A673 (cell line): ENCODE data around the gene CYP1A2. TPM values are rescaled to one million over a fixed set of nuclear protein-coding genes. Genes with fewer than 3 reads are reported as not detected.
"Not testable (repeated sequence)": the region's sequence is repeated elsewhere in the genome, so short reads cannot be mapped to it uniquely, and the experiment has no call there.

Experiments used
- BruUV-seq: library from RNA; stranded (reverse); fragments of 400-500 nt; replicated peaks from 2 replicates; lab custom pipeline; 2021; lab: Mats Ljungman, UMichigan
- CTCF ChIA-PET: fragments of 300-600 bp; sonication (Branson Sonifier 250); formaldehyde crosslinking; loops from one replicate; lab custom pipeline; 2022; ENCODE audit warnings: antibody characterized with exemption; lab: Charles Lee
- POLR2A ChIA-PET: fragments of 300-600 bp; sonication (Branson Sonifier 250); formaldehyde crosslinking; loops from one replicate; lab custom pipeline; 2022; ENCODE audit warnings: antibody characterized with exemption; ENCODE audit not compliant: low non-redundant PET; lab: Charles Lee
- DNase-seq: peaks from one replicate; pipeline ENCODE4 v3.0.0-alpha.2; 2015; ENCODE audit warnings: low spot score
- H3K27ac ChIP-seq: fragments of 200-600 bp; sonication (generic); 2 replicates; pipeline ENCODE4 v1.5.1; 2016; ENCODE audit warnings: mixed run types, low read depth, mild to moderate bottlenecking, mixed read lengths, antibody characterized with exemption, low read length; ENCODE audit not compliant: poor library complexity, severe bottlenecking
- H3K27me3 ChIP-seq: fragments of 200-600 bp; sonication (generic); replicated peaks from 2 replicates; pipeline ENCODE4 v1.6.1; 2017; ENCODE audit warnings: mixed run types, low read depth, mild to moderate bottlenecking, mixed read lengths, antibody characterized with exemption, low read length; ENCODE audit not compliant: insufficient read depth, poor library complexity
- H3K36me3 ChIP-seq: fragments of 200-600 bp; sonication (generic); 2 replicates; pipeline ENCODE4 v1.6.1; 2016; ENCODE audit warnings: mixed run types, mild to moderate bottlenecking, mixed read lengths, antibody characterized with exemption, low read length; ENCODE audit not compliant: insufficient read depth, poor library complexity, severe bottlenecking
- H3K4me1 ChIP-seq: fragments of 200-600 bp; sonication (generic); 2 replicates; pipeline ENCODE4 v1.6.1; 2017; ENCODE audit warnings: mixed run types, mild to moderate bottlenecking, mixed read lengths, antibody characterized with exemption, low read length; ENCODE audit not compliant: insufficient read depth, poor library complexity, severe bottlenecking
- H3K4me3 ChIP-seq: fragments of 200-600 bp; sonication (generic); 2 replicates; pipeline ENCODE4 v1.5.1; 2016; ENCODE audit warnings: low read depth, mixed run types, mild to moderate bottlenecking, mixed read lengths, low read length; ENCODE audit not compliant: poor library complexity, severe bottlenecking
- H3K9me3 ChIP-seq: fragments of 200-600 bp; sonication (generic); 2 replicates; pipeline ENCODE4 v1.6.1; 2016; ENCODE audit warnings: mixed run types, low read depth, mild to moderate bottlenecking, mixed read lengths, antibody characterized with exemption, low read length; ENCODE audit not compliant: poor library complexity, severe bottlenecking
- EZH2 ChIP-seq: fragments of 200-600 bp; sonication (generic); IDR thresholded peaks from 2 replicates; pipeline ENCODE4 v1.6.1; 2017; ENCODE audit warnings: borderline replicate concordance, low read depth, mild to moderate bottlenecking, mixed read lengths, antibody characterized with exemption, low read length; ENCODE audit not compliant: poor library complexity, severe bottlenecking
- intact Hi-C: fragments of 100-400 bp; cut with micrococcal nuclease; formaldehyde crosslinking; loops from one replicate; pipeline ENCODE4 v1.10.0; 2022; ENCODE audit not compliant: unreplicated experiment
- total RNA-seq: library from RNA; stranded (reverse); gene quantifications from 2 replicates; pipeline ENCODE4 v1.2.3, GENCODE V29; 2021
- TF ChIP-seq, protein P1 (sequence below): fragments of 300-800, 200-600 bp; sonication (generic); conservative IDR thresholded peaks from 2 replicates; pipeline ENCODE4 v1.5.1; 2017; ENCODE audit warnings: low read depth, mild to moderate bottlenecking, antibody characterized with exemption, low read length, moderate library complexity, mixed read lengths

The CYP1A2 gene
- total RNA-seq, 1 experiment from 2014 or later = not detected

DNA sequence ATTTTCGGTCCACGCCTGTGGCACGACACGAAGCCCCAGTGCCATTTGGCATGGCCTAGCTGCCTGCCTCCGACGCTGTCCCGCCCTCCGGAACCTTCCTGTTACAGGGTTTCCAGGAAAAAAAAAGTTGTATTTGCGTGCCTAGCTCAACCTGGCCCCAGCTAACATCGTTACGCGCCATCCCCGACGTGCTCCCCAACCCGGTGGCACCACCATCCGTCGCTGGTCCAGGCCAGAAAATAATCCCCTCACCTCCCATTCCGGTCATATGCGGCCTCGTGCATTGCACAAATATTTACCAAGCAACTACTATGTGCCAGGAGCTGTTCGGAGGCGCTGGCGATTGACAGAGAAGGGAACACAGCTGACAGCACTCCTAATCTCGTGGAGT, 21.9 kb upstream of the CYP1A2 start:
- Histone ChIP-seq H3K27me3 (peaks cover 13% of the 10 kb centered on the region), H3K36me3 (no peaks in the 10 kb centered on the region), H3K27ac (no peak overlapping the region), H3K4me3 (peak overlapping the region; percentile 49), H3K4me1 (peaks cover 8% of the 10 kb centered on the region), H3K9me3 (no peaks in the 10 kb centered on the region)
- POLR2A ChIA-PET = no interaction called here
- CTCF ChIA-PET = no interaction called here
- DNase-seq = no peak
- intact Hi-C loops = no loop called here
- no peak for TF ChIP-seq EZH2
- TF ChIP-seq, protein P1, sequence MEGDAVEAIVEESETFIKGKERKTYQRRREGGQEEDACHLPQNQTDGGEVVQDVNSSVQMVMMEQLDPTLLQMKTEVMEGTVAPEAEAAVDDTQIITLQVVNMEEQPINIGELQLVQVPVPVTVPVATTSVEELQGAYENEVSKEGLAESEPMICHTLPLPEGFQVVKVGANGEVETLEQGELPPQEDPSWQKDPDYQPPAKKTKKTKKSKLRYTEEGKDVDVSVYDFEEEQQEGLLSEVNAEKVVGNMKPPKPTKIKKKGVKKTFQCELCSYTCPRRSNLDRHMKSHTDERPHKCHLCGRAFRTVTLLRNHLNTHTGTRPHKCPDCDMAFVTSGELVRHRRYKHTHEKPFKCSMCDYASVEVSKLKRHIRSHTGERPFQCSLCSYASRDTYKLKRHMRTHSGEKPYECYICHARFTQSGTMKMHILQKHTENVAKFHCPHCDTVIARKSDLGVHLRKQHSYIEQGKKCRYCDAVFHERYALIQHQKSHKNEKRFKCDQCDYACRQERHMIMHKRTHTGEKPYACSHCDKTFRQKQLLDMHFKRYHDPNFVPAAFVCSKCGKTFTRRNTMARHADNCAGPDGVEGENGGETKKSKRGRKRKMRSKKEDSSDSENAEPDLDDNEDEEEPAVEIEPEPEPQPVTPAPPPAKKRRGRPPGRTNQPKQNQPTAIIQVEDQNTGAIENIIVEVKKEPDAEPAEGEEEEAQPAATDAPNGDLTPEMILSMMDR = no peak
- no TSS peak for BruUV-seq

DNA sequence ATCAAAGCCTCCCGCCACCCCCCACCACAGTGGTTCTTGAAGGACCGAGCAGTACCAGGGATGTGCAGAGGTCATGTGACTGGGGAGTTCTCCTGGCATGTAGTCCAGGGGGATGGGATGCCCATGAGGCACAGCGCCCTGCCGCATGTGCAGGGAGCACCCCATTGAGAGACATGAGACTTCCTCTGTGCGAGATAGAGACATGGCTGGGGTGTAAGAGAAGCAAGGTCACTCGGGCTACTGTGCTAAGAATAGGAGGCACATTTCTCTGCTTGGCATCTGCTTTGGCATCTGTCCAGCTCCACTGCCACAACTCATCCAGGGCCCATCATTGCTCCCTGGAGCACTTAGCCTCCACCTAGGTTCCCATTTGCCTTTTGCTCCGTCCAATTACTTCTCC, 20.9 kb upstream of the CYP1A2 start:
- Histone ChIP-seq H3K4me3 (no peak overlapping the region), H3K4me1 (peaks cover 8% of the 10 kb centered on the region), H3K9me3 (no peaks in the 10 kb centered on the region), H3K27me3 (peaks cover 13% of the 10 kb centered on the region), H3K27ac (no peak overlapping the region), H3K36me3 (no peaks in the 10 kb centered on the region)
- TF ChIP-seq, protein P1 = no peak
- no peak for TF ChIP-seq EZH2
- ChIA-PET POLR2A (no interaction called here), CTCF (no interaction called here)
- no peak for DNase-seq
- intact Hi-C loops = no loop called here
- no TSS peak for BruUV-seq

DNA sequence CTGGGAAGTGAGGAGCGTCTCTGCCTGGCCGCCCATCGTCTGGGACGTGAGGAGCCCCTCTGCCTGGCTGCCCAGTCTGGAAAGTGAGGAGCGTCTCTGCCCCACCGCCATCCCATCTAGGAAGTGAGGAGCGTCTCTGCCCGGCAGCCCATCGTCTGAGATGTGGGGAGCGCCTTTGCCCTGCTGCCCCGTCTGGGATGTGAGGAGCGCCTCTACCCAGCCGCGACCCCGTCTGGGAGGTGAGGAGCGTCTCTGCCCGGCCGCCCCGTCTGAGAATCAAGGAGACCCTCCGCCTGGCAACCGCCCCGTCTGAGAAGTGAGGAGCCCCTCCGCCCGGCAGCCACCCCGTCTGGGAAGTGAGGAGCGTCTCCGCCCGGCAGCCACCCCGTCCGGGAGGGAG, 19.9 kb upstream of the CYP1A2 start:
- H3K4me3 ChIP-seq, H3K27ac ChIP-seq, H3K36me3 ChIP-seq, CTCF ChIA-PET, H3K9me3 ChIP-seq, BruUV-seq, intact Hi-C loops, H3K4me1 ChIP-seq, POLR2A ChIA-PET, DNase-seq: not testable (repeated sequence)
- H3K27me3 ChIP-seq = peaks cover 13% of the 10 kb centered on the region

DNA sequence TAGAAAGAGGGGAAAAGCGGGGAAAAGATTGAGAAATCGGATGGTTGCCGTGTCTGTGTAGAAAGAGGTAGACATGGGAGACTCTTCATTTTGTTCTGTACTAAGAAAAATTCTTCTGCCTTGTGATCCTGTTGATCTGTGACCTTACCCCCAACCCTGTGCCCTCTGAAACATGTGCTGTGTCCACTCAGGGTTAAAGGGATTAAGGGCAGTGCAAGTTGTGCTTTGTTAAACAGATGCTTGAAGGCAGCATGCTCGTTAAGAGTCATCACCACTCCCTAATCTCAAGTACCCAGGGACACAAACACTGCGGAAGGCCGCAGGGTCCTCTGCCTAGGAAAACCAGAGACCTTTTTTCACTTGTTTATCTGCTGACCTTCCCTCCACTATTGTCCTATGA, 19.3 kb upstream of the CYP1A2 start:
- BruUV-seq, H3K9me3 ChIP-seq, DNase-seq, H3K27ac ChIP-seq, POLR2A ChIA-PET, intact Hi-C loops, H3K4me3 ChIP-seq, CTCF ChIA-PET, H3K4me1 ChIP-seq, H3K36me3 ChIP-seq: not testable (repeated sequence)
- H3K27me3 ChIP-seq = peaks cover 14% of the 10 kb centered on the region
